CD1c-positive myeloid dendritic cell (primary cell): Measurements from ENCODE around the gene NCAPD2.

Experiments
- DNase-seq: peaks from one replicate; pipeline ENCODE4 v3.0.0-alpha.2; 2016; ENCODE audit errors: extremely low spot score

NCAPD2 gene

GRCh38 chr12:6534945-6535696, 41.2 kb downstream of the NCAPD2 start:
- peak; percentile 91 for DNase-seq

- DNase-seq, result no peak
Measured at GRCh38 chr12:6535697-6535946, 41.7 kb downstream of the NCAPD2 start.

- DNase-seq, result no peak
Measured at GRCh38 chr12:6535960-6536847, 42.3 kb downstream of the NCAPD2 start.

- no peak for DNase-seq
Measured at GRCh38 chr12:6536894-6537579, 43.1 kb downstream of the NCAPD2 start.

- peak; percentile 85 for DNase-seq
Measured at GRCh38 chr12:6537580-6538419, 43.9 kb downstream of the NCAPD2 start.

- DNase-seq, result no peak
Measured at GRCh38 chr12:6538420-6539313, 44.8 kb downstream of the NCAPD2 start.

GRCh38 chr12:6539314-6539682, 45.4 kb downstream of the NCAPD2 start:
- DNase-seq, result no peak

GRCh38 chr12:6539707-6540134, 45.8 kb downstream of the NCAPD2 start:
- DNase-seq, result no peak

- peak; percentile 74 for DNase-seq
Measured at GRCh38 chr12:6540181-6540877, 46.4 kb downstream of the NCAPD2 start.

GRCh38 chr12:6541371-6542165, 47.7 kb downstream of the NCAPD2 start:
- DNase-seq, result no peak

GRCh38 chr12:6542209-6543009, 48.5 kb downstream of the NCAPD2 start:
- DNase-seq, result peak; percentile 35

GRCh38 chr12:6546016-6546415, 52.1 kb downstream of the NCAPD2 start:
- no peak for DNase-seq

GRCh38 chr12:6547566-6547965, 53.7 kb downstream of the NCAPD2 start:
- no peak for DNase-seq

GRCh38 chr12:6547987-6548386, 54.1 kb downstream of the NCAPD2 start:
- no peak for DNase-seq

GRCh38 chr12:6548556-6548955, 54.7 kb downstream of the NCAPD2 start:
- no peak for DNase-seq

GRCh38 chr12:6548966-6549683, 55.2 kb downstream of the NCAPD2 start:
- peak; percentile 67 for DNase-seq

GRCh38 chr12:6549684-6550151, 55.8 kb downstream of the NCAPD2 start:
- DNase-seq, result no peak
